HepG2 (cell line): ENCODE results near the gene TSEN34. TPM values are rescaled to one million over a fixed set of nuclear protein-coding genes. Genes with fewer than 3 reads are reported as not detected.

Experiments
- HMGXB4 ChIP-seq, 2 experiments: sonication (generic) in 1 of 2; formaldehyde crosslinking in 1 of 2; IDR thresholded peaks; 2 replicates each; pipeline versions ENCODE4 v1.4.0 to v1.6.1; 2018 to 2020; ENCODE audit warnings: missing genetic modification reagents in 2 of 2, borderline replicate concordance in 1 of 2, low read depth in 1 of 2, mild to moderate bottlenecking in 1 of 2, missing biosample characterization in 1 of 2
- HOXA5 ChIP-seq: sonication (generic); formaldehyde crosslinking; IDR thresholded peaks from 2 replicates; pipeline ENCODE4 v1.4.0; 2020; ENCODE audit warnings: missing genetic modification reagents
- KDM6A ChIP-seq: IDR thresholded peaks from 2 replicates; pipeline ENCODE4 v1.6.1; 2016; ENCODE audit warnings: low read depth
- MTA3 ChIP-seq: sonication (generic); formaldehyde crosslinking; IDR thresholded peaks from 2 replicates; pipeline ENCODE4 v1.4.0; 2020; ENCODE audit warnings: missing genetic modification reagents
- MYC ChIP-seq: sonication (generic); formaldehyde crosslinking; IDR thresholded peaks from 2 replicates; pipeline ENCODE4 v1.9.0; 2021; ENCODE audit warnings: missing genetic modification reagents, borderline replicate concordance
- NR2F6 ChIP-seq, 2 experiments: IDR thresholded peaks; 2 replicates each; pipeline ENCODE4 v1.6.1; 2016; ENCODE audit warnings: antibody characterized with exemption in 1 of 2, mild to moderate bottlenecking in 1 of 2
- NRL ChIP-seq: sonication (generic); formaldehyde crosslinking; IDR thresholded peaks from 2 replicates; pipeline ENCODE4 v1.5.0; 2020; ENCODE audit warnings: missing genetic modification reagents, mild to moderate bottlenecking, moderate library complexity, borderline replicate concordance
- PHF21A ChIP-seq: sonication (generic); formaldehyde crosslinking; IDR thresholded peaks from 2 replicates; pipeline ENCODE4 v1.5.0; 2020; ENCODE audit warnings: mild to moderate bottlenecking, missing genetic modification reagents
- TFDP1 ChIP-seq: IDR thresholded peaks from 2 replicates; pipeline ENCODE4 v1.6.1; 2016; ENCODE audit warnings: missing compliant biosample characterization, missing genetic modification reagents, borderline replicate concordance
- ZC3H13 ChIP-seq: sonication (generic); formaldehyde crosslinking; IDR thresholded peaks from 2 replicates; pipeline ENCODE4 v1.8.1; 2023; ENCODE audit warnings: mild to moderate bottlenecking, missing genetic modification reagents, moderate library complexity
- ZFP37 ChIP-seq: sonication (generic); formaldehyde crosslinking; IDR thresholded peaks from 2 replicates; pipeline ENCODE4 v1.4.0; 2020; ENCODE audit warnings: missing genetic modification reagents, borderline replicate concordance
- ZGPAT ChIP-seq: IDR thresholded peaks from 2 replicates; pipeline ENCODE4 v1.6.1; 2016; ENCODE audit warnings: mild to moderate bottlenecking
- ZNF749 ChIP-seq: sonication (generic); formaldehyde crosslinking; IDR thresholded peaks from 2 replicates; pipeline ENCODE4 v1.8.0; 2022; ENCODE audit warnings: mild to moderate bottlenecking, missing genetic modification reagents, moderate library complexity, borderline replicate concordance
- ZNF776 ChIP-seq: sonication (generic); formaldehyde crosslinking; IDR thresholded peaks from 2 replicates; pipeline ENCODE4 v1.4.0; 2020; ENCODE audit warnings: mild to moderate bottlenecking, missing genetic modification reagents
- polyA plus RNA-seq, 8 experiments: library from polyadenylated mRNA; depleted of rRNA in 3 of 8; stranded (reverse) in 7 of 8; unstranded in 1 of 8; fragments of >200 nt; fragmentation: Illumina TruSeq in 4 of 8; extraction: Trizol in 4 of 8; gene quantifications; 2 replicates each; pipeline versions ENCODE4 v1.2.1 to v1.2.3, GENCODE V29; 2011 to 2016; ENCODE audit warnings: low read depth in 4 of 8, missing spikeins in 1 of 8, mixed read lengths in 1 of 8; ENCODE audit not compliant: insufficient read depth in 1 of 8
- total RNA-seq, 5 experiments: library from RNA; depleted of rRNA; stranded (reverse); fragments of >200 nt; fragmentation: Illumina TruSeq; extraction: Trizol; gene quantifications; 2 replicates each; pipeline ENCODE4 v1.2.3, GENCODE V29; 2016; ENCODE audit warnings: low read depth in 1 of 5
- TF ChIP-seq, protein P1 (sequence below): sonication (generic); formaldehyde crosslinking; IDR thresholded peaks from 2 replicates; pipeline ENCODE4 v1.8.0; 2022; ENCODE audit warnings: missing genetic modification reagents, low read depth, mild to moderate bottlenecking, borderline replicate concordance
- TF ChIP-seq, protein P2 (sequence below): sonication (generic); formaldehyde crosslinking; IDR thresholded peaks from 2 replicates; pipeline ENCODE4 v1.4.0; 2020; ENCODE audit warnings: low read depth, mild to moderate bottlenecking, missing genetic modification reagents
- TF ChIP-seq, protein P3 (sequence below): IDR thresholded peaks from 2 replicates; pipeline ENCODE4 v1.6.1; 2018; ENCODE audit warnings: missing genetic modification reagents, mild to moderate bottlenecking, missing compliant biosample characterization
- TF ChIP-seq, protein P4 (sequence below): sonication (generic); formaldehyde crosslinking; conservative IDR thresholded peaks from 2 replicates; pipeline ENCODE4 v1.5.0; 2020; ENCODE audit warnings: missing genetic modification reagents

The TSEN34 gene
- total and polyA plus RNA-seq, 2 of the 13 experiments (the other 11 are each of a cell fraction or from before 2014, with no cell fraction given) = 55.1 to 65.4 TPM

DNA sequence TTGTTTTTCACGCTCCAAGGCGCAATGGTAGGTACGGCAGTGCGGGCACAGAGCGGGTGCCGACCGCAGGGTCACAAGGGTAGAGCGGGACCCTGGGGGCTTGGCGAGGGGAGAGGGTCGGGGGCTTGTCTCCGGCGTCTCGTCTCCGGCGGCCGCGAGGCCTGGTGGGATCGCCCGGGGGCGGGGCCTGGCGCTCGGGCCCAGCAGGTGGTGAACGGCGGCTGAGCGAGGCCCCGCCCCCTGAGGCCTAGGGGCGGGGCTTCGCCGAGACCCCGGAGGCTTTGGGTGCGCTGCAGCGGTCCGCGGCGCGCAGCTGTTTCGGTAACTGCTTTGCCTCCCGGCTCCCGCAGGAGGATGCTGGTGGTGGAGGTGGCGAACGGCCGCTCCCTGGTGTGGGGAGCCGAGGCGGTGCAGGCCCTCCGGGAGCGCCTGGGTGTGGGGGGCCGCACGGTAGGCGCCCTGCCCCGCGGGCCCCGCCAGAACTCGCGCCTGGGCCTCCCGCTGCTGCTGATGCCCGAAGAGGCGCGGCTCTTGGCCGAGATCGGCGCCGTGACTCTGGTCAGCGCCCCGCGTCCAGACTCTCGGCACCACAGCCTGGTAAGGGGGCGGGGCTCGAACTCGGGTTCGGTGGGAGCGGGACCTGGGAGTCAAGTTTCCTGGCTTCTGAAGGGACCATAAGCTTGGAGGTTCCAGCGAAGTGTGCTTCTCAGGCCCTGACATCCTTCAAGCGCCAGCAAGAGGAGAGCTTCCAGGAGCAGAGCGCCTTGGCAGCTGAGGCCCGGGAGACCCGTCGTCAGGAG lies at the start of gene TSEN34 (continued):
- peak in 1 of 2 experiments; percentile 71; a peak in 3 of 4 replicates for TF ChIP-seq HMGXB4 (CRISPR knock-in tag; IDR thresholded peaks at IDR 0.05; ENCODE audit: borderline replicate concordance in 1 of 2, low read depth in 1 of 2)
- TF ChIP-seq, protein P1, sequence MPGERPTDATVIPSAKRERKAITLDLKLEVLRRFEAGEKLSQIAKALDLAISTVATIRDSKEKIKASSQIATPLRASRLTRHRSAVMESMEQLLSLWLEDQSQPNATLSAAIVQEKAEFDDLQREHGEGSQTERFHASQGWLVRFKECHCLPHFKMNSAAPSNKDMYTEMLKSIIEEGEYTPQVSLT (CRISPR knock-in tag) = no peak
- no peak for TF ChIP-seq MTA3
- TF ChIP-seq MYC (CRISPR knock-in tag) = peak; percentile 65
- no peak for TF ChIP-seq TFDP1 (CRISPR knock-in tag)
- peak; percentile 64; the same call in 1 of the 2 replicates for TF ChIP-seq ZNF749 (CRISPR knock-in tag)
- peak; percentile 61; the same call in 1 of the 2 replicates for TF ChIP-seq ZC3H13 (CRISPR knock-in tag)
- TF ChIP-seq NR2F6 (IDR thresholded peaks at IDR 0.05) = no peak
- no peak for TF ChIP-seq NR2F6 (CRISPR knock-in tag; IDR thresholded peaks at IDR 0.05)
- TF ChIP-seq ZNF776 (CRISPR knock-in tag) = peak; percentile 57; the same call in 1 of the 2 replicates
- TF ChIP-seq, protein P2, sequence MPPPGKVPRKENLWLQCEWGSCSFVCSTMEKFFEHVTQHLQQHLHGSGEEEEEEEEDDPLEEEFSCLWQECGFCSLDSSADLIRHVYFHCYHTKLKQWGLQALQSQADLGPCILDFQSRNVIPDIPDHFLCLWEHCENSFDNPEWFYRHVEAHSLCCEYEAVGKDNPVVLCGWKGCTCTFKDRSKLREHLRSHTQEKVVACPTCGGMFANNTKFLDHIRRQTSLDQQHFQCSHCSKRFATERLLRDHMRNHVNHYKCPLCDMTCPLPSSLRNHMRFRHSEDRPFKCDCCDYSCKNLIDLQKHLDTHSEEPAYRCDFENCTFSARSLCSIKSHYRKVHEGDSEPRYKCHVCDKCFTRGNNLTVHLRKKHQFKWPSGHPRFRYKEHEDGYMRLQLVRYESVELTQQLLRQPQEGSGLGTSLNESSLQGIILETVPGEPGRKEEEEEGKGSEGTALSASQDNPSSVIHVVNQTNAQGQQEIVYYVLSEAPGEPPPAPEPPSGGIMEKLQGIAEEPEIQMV = peak; percentile 79; the same call in 1 of the 2 replicates
- no peak for TF ChIP-seq ZFP37 (CRISPR knock-in tag)
- TF ChIP-seq, protein P3, sequence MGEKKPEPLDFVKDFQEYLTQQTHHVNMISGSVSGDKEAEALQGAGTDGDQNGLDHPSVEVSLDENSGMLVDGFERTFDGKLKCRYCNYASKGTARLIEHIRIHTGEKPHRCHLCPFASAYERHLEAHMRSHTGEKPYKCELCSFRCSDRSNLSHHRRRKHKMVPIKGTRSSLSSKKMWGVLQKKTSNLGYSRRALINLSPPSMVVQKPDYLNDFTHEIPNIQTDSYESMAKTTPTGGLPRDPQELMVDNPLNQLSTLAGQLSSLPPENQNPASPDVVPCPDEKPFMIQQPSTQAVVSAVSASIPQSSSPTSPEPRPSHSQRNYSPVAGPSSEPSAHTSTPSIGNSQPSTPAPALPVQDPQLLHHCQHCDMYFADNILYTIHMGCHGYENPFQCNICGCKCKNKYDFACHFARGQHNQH (CRISPR knock-in tag) = peak; percentile 74; the same call in 1 of the 2 replicates
- 0 out of 2 replicates have a peak, but pooled peaks have one; percentile 7 for TF ChIP-seq HOXA5 (CRISPR knock-in tag)
- TF ChIP-seq KDM6A (CRISPR knock-in tag) = no peak
- TF ChIP-seq, protein P4, sequence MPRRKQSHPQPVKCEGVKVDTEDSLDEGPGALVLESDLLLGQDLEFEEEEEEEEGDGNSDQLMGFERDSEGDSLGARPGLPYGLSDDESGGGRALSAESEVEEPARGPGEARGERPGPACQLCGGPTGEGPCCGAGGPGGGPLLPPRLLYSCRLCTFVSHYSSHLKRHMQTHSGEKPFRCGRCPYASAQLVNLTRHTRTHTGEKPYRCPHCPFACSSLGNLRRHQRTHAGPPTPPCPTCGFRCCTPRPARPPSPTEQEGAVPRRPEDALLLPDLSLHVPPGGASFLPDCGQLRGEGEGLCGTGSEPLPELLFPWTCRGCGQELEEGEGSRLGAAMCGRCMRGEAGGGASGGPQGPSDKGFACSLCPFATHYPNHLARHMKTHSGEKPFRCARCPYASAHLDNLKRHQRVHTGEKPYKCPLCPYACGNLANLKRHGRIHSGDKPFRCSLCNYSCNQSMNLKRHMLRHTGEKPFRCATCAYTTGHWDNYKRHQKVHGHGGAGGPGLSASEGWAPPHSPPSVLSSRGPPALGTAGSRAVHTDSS (CRISPR knock-in tag) = no peak
- TF ChIP-seq NRL (CRISPR knock-in tag) = no peak; the same call in 1 of the 2 replicates
- TF ChIP-seq PHF21A (CRISPR knock-in tag) = no peak
- TF ChIP-seq ZGPAT (CRISPR knock-in tag) = peak; percentile 65; the same call in 1 of the 2 replicates
